Measurements from ENCODE around the gene KLHL11.

The KLHL11 gene

DNA sequence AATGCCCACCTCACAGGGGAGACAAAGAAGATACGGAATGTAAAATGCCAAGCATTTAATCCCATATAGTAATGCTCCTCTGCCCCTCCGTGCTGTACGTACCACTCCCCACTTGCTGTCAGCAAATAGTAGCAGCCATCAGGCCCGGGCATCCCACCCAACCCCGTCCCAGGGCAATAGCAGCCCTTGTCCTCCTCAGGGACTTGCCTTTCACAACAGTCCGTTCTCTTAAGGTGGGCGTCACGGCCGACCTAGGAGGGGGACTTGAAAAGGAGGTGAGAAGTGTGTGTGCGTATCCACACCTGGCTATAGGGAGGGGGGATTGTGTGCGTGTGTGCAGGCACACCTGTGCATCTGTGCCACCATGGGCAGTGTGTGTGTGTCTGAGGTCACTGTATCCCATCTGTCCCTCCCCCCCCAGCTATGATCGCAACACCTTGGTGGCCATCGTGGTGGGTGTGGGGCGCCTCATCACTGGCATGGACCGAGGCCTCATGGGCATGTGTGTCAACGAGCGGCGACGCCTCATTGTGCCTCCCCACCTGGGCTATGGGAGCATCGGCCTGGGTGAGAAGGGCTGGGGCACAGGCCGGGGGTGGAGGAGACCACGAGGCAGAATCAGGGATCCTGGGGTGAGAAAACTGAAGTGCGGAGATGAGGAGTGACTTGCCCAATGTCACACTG lies 48.4 kb downstream of the KLHL11 start:
- no peak overlapping the region for H3K9ac ChIP-seq (ENCODE audit: low read depth, low read length, poor library complexity, severe bottlenecking)
- H3K36me3 ChIP-seq (ENCODE audit: insufficient read depth, low read length), result no peaks in the 10 kb centered on the region
- no peaks in the 10 kb centered on the region for H3K79me2 ChIP-seq (ENCODE audit: insufficient read depth, low read length)

DNA sequence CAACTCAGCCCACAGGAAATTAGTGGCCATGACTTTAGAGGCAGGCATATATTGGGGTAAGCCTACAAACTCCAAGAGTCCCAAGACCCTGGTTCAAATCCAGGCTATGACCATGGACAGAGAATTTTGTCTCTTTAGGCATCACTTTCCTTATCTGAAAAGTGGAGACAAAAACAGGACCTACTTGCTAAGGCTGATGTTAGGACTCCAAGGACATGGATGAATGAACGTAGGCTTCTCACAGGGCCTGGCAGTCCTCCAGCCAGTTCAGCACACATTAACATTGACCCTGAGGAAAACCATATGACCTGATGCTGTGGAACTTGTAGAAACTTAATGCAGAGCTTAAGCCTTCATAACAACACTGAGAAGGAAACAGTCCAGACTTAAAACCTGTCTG lies 51.0 kb downstream of the KLHL11 start:
- Histone ChIP-seq H3K4me3 (ENCODE audit: low read length, poor library complexity, severe bottlenecking) (no peak overlapping the region), H3K9ac (ENCODE audit: low read depth, low read length, poor library complexity, severe bottlenecking) (no peak overlapping the region)

More for the DNA sequence above, 48.4 kb downstream of the KLHL11 start:
- H4K20me1 ChIP-seq (ENCODE audit: insufficient read depth, low read length, poor library complexity, severe bottlenecking), result no peaks in the 10 kb centered on the region
- no peaks in the 10 kb centered on the region for H3F3A ChIP-seq (ENCODE audit: low read depth)
- H3K4me3 ChIP-seq (ENCODE audit: low read length, poor library complexity, severe bottlenecking), result no peak overlapping the region
- H3K27me3 ChIP-seq (ENCODE audit: insufficient read depth, low read length, poor library complexity, severe bottlenecking), result no peaks in the 10 kb centered on the region
- H3K9me2 ChIP-seq (replicated peaks; ENCODE audit: low read depth, low read length), result no peaks in the 10 kb centered on the region
- H2AFZ ChIP-seq (ENCODE audit: low read length), result no peak overlapping the region
- no peaks in the 10 kb centered on the region for H3K9me3 ChIP-seq (ENCODE audit: insufficient read depth, low read depth, low read length)
- no peak overlapping the region for H3K4me2 ChIP-seq (ENCODE audit: low read depth, low read length, poor library complexity, severe bottlenecking)
- H3K4me1 ChIP-seq (ENCODE audit: insufficient read depth, low read length, poor library complexity, severe bottlenecking), result peaks cover 16% of the 10 kb centered on the region
- TF ChIP-seq, protein P1, sequence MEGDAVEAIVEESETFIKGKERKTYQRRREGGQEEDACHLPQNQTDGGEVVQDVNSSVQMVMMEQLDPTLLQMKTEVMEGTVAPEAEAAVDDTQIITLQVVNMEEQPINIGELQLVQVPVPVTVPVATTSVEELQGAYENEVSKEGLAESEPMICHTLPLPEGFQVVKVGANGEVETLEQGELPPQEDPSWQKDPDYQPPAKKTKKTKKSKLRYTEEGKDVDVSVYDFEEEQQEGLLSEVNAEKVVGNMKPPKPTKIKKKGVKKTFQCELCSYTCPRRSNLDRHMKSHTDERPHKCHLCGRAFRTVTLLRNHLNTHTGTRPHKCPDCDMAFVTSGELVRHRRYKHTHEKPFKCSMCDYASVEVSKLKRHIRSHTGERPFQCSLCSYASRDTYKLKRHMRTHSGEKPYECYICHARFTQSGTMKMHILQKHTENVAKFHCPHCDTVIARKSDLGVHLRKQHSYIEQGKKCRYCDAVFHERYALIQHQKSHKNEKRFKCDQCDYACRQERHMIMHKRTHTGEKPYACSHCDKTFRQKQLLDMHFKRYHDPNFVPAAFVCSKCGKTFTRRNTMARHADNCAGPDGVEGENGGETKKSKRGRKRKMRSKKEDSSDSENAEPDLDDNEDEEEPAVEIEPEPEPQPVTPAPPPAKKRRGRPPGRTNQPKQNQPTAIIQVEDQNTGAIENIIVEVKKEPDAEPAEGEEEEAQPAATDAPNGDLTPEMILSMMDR (conservative IDR thresholded peaks at IDR 0.05; ENCODE audit: low read length), result no peak

DNA sequence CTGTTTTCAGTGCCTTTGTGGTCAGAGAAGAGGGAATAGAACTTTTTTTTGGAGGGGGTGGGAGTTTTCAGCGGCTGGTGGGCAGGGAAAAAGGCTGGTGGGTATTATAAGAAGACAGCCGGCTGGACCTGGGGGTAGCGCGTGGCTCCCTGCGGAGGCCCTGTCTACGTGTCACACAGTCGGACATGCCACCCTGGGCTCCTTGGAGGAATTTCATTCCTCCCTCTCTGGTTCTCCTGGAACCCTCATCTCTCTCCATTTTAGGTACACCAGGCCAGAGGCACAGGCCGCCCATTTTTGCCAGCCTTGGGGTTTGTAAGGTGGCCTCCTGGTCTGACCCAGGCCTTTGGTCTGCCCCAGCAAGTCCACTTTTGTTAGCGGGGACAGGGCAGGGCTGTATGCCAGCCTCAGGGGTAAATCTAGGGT lies 51.5 kb downstream of the KLHL11 start:
- Histone ChIP-seq H3K79me2 (ENCODE audit: insufficient read depth, low read length) (peaks cover 11% of the 10 kb centered on the region), H4K20me1 (ENCODE audit: insufficient read depth, low read length, poor library complexity, severe bottlenecking) (no peaks in the 10 kb centered on the region), H3K36me3 (ENCODE audit: insufficient read depth, low read length) (no peaks in the 10 kb centered on the region), H3K4me1 (ENCODE audit: insufficient read depth, low read length, poor library complexity, severe bottlenecking) (peaks cover 32% of the 10 kb centered on the region), H3K9me2 (replicated peaks; ENCODE audit: low read depth, low read length) (no peaks in the 10 kb centered on the region), H3F3A (ENCODE audit: low read depth) (no peaks in the 10 kb centered on the region), H3K27me3 (ENCODE audit: insufficient read depth, low read length, poor library complexity, severe bottlenecking) (no peaks in the 10 kb centered on the region), H3K9ac (ENCODE audit: low read depth, low read length, poor library complexity, severe bottlenecking) (no peak overlapping the region), H2AFZ (ENCODE audit: low read length) (no peak overlapping the region), H3K4me3 (ENCODE audit: low read length, poor library complexity, severe bottlenecking) (peak overlapping the region; percentile 83), H3K4me2 (ENCODE audit: low read depth, low read length, poor library complexity, severe bottlenecking) (peak overlapping the region; percentile 99), H3K9me3 (ENCODE audit: insufficient read depth, low read depth, low read length) (no peaks in the 10 kb centered on the region)
- TF ChIP-seq EZH2phosphoT487 (IDR thresholded peaks at IDR 0.05; ENCODE audit: borderline replicate concordance), result no peak
- TF ChIP-seq, protein P1 (conservative IDR thresholded peaks at IDR 0.05; ENCODE audit: low read length), result no peak

More for the DNA sequence above, 51.0 kb downstream of the KLHL11 start:
- no peaks in the 10 kb centered on the region for H4K20me1 ChIP-seq (ENCODE audit: insufficient read depth, low read length, poor library complexity, severe bottlenecking)
- H3K79me2 ChIP-seq (ENCODE audit: insufficient read depth, low read length), result peaks cover 11% of the 10 kb centered on the region
- no peaks in the 10 kb centered on the region for H3K36me3 ChIP-seq (ENCODE audit: insufficient read depth, low read length)
- no peak overlapping the region for H3K4me2 ChIP-seq (ENCODE audit: low read depth, low read length, poor library complexity, severe bottlenecking)
- H3K9me2 ChIP-seq (replicated peaks; ENCODE audit: low read depth, low read length), result no peaks in the 10 kb centered on the region
- no peak for TF ChIP-seq EZH2phosphoT487 (IDR thresholded peaks at IDR 0.05; ENCODE audit: borderline replicate concordance)
- TF ChIP-seq, protein P1 (conservative IDR thresholded peaks at IDR 0.05; ENCODE audit: low read length), result no peak
- H2AFZ ChIP-seq (ENCODE audit: low read length), result no peak overlapping the region
- H3K9me3 ChIP-seq (ENCODE audit: insufficient read depth, low read depth, low read length), result no peaks in the 10 kb centered on the region
- H3K27me3 ChIP-seq (ENCODE audit: insufficient read depth, low read length, poor library complexity, severe bottlenecking), result no peaks in the 10 kb centered on the region
- H3F3A ChIP-seq (ENCODE audit: low read depth), result no peaks in the 10 kb centered on the region
- H3K4me1 ChIP-seq (ENCODE audit: insufficient read depth, low read length, poor library complexity, severe bottlenecking), result peaks cover 32% of the 10 kb centered on the region

Measured in Loucy (cell line).